C4-2B (cell line): ENCODE results near the gene DNAJC15.

Source experiments
- ZFX ChIP-seq: fragments of 450-650 bp; IDR thresholded peaks from 2 replicates; pipeline ENCODE4 v1.6.1; 2017
- TF ChIP-seq, protein P1 (sequence below): fragments of 450-650 bp; conservative IDR thresholded peaks from 2 replicates; pipeline ENCODE4 v1.5.1; 2017; ENCODE audit warnings: mild to moderate bottlenecking

- TF ChIP-seq, protein P1, sequence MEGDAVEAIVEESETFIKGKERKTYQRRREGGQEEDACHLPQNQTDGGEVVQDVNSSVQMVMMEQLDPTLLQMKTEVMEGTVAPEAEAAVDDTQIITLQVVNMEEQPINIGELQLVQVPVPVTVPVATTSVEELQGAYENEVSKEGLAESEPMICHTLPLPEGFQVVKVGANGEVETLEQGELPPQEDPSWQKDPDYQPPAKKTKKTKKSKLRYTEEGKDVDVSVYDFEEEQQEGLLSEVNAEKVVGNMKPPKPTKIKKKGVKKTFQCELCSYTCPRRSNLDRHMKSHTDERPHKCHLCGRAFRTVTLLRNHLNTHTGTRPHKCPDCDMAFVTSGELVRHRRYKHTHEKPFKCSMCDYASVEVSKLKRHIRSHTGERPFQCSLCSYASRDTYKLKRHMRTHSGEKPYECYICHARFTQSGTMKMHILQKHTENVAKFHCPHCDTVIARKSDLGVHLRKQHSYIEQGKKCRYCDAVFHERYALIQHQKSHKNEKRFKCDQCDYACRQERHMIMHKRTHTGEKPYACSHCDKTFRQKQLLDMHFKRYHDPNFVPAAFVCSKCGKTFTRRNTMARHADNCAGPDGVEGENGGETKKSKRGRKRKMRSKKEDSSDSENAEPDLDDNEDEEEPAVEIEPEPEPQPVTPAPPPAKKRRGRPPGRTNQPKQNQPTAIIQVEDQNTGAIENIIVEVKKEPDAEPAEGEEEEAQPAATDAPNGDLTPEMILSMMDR, result no peak
- no peak for TF ChIP-seq ZFX
These were observed 91.1 kb downstream of the DNAJC15 start for GRCh38 chr13:43114504-43114903.
